HG02884 (cell line): ENCODE data around the gene ABL1.
"Not testable (repeated sequence)": the region's sequence is repeated elsewhere in the genome, so short reads cannot be mapped to it uniquely, and the experiment has no call there.

ENCODE experiments used
- ATAC-seq: cut with Tn5 transposase; IDR thresholded peaks from one replicate; pipeline ENCODE4 v1.9.1; 2021; ENCODE audit warnings: mild to moderate bottlenecking, moderate library complexity; ENCODE audit not compliant: unreplicated experiment

ABL1 gene

DNA sequence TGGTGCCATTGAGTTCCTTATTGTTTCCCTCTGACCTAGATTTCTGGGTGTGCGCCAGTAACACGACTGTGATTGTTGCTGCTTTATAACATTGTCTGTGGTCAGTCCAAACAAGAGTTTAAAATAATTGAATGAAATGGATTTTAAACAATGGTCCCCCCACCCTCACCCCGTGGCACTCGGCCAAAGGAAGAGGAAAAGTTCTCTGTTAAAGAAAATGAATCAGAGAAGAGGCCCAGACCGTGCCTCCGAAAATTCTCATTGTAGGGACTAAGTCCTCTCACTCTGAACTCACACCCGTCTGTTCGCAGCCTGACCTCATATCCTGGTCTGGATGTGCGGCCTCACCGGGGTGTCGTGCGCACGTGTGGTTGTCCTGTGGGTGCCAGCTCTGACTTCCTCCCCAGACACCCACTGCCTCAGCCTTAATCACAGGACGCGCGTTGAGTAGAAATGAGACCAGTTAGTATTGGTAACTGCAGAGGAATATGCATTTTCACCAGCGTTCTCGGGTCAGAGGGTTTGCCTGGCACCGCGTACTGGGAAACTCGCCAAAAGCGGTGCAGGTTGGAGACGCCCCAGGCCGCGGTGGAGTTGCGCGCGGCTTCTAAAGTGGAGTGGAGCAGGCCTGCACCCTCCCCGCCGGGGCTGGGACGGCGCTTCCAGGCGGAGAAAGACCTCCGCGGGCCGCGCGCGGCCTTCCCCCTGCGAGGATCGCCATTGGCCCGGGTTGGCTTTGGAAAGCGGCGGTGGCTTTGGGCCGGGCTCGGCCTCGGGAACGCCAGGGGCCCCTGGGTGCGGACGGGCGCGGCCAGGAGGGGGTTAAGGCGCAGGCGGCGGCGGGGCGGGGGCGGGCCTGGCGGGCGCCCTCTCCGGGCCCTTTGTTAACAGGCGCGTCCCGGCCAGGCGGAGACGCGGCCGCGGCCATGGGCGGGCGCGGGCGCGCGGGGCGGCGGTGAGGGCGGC lies at the start of gene ABL1:
Gene ABL1, plus strand, starts transcription at position 884 of the 966 bp plus-strand sequence. CDS start 193 bp downstream, outside the sequence.
- ATAC-seq = no peak

DNA sequence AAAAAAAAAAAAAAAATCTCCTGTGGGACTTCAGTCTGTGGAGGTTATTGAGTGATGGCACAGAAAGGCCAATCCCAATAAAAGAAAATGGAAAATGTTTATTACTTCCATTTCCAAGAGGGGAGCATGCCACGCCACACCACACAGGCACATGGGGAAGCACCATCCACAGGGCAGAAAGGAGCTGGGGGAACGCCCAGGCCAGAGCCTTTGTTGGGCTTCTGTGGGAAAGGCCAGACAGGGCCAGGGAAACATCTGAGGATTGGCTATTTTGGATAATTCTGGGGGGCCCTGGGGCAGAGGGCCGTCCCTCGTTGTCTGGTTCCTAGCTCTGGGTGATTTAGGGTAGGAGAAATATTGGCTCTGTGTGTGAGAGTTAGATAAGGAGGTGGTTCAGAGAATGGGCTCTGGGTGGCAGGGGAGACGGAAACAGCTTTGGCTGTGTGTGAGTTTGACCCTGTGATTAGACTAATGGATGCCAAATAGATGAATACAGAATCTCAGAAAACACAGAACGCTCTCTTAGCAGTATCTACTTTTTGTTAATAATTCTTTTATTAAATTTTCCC lies 49.0 kb upstream of the ABL1 start:
- ATAC-seq = no peak

- ATAC-seq = no peak
These were observed 48.5 kb upstream of the ABL1 start for GRCh38 chr9:130786526-130786925.

DNA sequence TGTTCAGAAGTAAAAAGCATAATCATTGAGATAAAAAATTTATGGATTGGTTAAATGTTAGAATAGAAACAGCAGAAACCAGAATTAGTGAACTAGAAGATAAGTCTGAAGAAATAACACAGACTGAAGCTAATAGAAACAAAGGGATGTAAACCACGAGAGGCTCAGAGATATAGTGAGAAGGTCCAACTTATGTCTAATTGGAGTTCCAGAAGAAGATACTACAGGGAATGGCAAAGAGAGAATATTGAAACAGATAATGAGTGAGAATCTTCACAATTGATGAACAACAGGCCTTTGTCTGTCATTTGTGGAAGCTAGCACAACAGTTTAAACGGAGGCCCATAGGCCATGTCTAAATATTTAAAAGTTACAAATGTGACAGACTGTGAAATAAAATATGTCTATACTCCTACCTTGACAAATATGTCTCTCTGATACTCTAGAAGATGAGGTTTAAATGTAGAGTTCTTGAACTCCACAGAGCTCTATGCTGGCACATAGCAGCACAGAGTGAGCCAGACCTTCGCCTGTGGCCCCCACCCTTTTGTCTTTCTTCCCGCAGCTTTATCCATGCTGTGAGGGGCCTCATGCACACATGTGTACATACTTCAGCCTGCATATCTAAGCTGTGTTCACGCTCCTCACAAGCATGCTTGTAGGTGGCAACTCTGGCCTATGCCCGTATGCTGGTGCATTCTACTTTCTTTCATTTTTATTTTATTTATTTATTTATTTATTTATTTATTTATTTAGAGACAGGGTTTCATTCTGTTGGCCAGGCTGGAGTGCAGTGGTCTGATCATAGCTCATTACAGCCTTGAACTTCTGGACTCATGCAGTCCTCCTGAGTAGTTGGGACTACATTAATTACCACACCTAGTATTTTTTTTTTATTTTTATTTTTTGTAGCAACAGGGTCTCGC lies 45.0 kb upstream of the ABL1 start:
- ATAC-seq = no peak

GRCh38 chr9:130791303-130791894 lies 43.7 kb upstream of the ABL1 start:
- no peak for ATAC-seq

DNA sequence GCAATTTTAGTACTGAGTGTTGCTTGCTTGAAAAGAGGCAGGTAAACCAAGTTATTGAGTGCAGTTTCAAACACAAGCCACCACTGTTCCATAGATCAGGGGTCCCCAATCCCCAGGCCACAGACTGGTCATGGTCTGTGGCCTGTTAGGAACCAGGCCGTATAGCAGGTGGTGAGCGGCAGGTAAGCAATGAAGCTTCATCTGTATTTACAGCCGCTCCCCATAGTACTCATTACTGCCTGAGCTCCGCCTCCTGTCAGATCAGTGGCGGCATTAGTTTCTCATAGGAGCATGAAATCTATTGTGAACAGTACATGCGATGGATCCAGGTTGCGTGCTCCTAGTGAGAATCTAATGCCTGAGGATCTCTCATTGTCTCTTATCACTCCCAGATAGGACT lies 41.5 kb upstream of the ABL1 start:
- no peak for ATAC-seq

DNA sequence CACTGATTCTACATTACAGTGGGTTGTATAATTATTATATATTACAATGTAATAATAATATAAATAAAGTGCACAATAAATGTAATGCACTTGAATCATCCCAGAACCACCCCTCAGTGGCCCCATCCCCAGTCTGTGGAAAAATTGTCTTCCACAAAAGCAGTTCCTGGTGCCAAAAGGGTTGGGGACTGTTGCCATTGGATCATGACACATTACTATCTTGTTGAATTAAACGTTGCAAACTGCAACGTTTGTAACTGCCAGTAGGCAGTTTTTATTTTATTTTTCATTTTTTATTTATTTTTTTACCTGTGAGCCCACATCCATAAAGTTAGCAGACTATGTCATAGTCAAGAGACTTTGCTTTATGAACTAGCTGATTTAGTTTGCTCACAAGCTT lies 41.0 kb upstream of the ABL1 start:
- not testable (repeated sequence) for ATAC-seq

DNA sequence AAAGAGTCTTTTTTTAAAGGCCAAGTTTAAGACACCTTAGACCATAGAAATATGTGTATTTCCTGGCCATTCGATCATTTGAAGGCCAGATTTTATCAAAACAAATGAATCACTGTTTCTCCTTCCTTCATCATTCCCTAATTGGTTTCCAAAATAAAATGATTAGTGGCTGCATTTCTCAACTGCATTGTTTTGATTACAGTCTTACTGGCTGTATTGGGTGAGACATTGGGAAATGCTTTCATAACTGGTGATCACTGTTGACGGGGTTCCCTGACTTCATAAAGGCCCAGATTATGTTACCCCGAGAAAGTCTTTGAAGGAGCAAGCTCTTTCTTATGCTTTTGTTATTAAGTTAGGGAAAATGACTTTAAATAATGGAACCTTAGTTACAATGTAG lies 40.6 kb upstream of the ABL1 start:
- not testable (repeated sequence) for ATAC-seq

GRCh38 chr9:130794923-130795495 lies 40.0 kb upstream of the ABL1 start:
- no peak for ATAC-seq

DNA sequence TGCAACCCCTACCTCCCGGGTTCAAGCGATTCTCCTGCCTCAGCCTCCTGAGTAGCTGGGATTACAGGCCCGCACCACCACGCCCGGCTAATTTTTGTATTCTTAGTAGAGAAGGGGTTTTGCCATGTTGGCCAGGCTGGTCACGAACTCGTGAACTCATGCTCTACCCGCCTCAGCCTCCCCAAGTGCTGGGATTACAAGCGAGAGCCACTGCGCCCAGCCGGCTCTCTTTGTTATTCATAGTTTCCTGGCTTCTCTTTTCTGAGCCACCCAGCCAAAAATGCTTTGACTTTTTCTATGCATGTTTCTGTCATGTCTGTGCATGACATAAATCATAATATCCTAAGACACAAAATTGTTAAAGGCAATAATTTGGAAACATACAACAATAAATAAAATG lies 31.9 kb upstream of the ABL1 start:
- not testable (repeated sequence) for ATAC-seq

GRCh38 chr9:130805510-130806326 lies 29.3 kb upstream of the ABL1 start:
- ATAC-seq = no peak

DNA sequence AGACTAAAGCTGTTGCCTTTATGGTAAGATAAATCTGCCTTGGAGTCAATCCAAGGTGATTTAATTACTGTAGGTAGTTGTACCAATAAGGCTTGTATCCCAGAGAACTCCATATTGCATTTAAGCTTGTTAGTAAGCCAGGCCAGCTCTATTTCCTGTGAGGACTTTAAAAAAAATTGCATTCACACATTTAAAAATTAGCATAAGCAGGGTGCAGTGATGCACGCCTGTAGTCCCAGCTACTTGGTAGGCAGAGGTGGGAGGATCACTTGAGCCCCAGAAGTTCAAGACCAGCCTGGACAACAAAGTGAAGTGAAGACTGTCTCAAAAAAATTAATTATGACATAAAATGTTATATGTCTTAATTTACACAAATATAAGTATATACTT lies 28.7 kb upstream of the ABL1 start:
- no peak for ATAC-seq

- no peak for ATAC-seq
These were observed 24.4 kb upstream of the ABL1 start for GRCh38 chr9:130810609-130811136.

GRCh38 chr9:130815242-130815808 lies 19.7 kb upstream of the ABL1 start:
- ATAC-seq = no peak

- ATAC-seq = no peak
These were observed 17.1 kb upstream of the ABL1 start for GRCh38 chr9:130817914-130818313.

GRCh38 chr9:130820135-130820738 lies 14.8 kb upstream of the ABL1 start:
- no peak for ATAC-seq

DNA sequence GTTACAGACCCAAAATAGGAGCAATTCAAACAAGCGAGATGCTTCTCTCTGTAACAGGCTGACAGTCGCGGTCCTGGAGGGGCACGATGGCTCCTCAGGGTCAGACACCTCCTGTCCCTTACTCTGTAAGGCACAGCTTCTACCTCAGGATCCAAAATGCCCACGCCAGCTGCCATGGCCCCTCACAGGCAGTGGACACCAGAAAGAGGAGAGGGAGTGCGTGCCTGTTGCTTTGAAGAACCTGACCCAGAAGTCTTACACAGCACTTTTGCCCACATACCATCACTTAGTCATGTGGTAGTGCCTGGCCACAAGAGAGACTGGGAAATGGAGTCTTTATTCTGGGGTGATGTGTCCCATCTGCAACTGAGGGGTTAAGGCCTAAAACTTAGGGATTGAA lies 11.6 kb upstream of the ABL1 start:
- ATAC-seq = no peak

GRCh38 chr9:130824079-130824478 lies 11.0 kb upstream of the ABL1 start:
- ATAC-seq = no peak
